K562 (cell line): ENCODE measurements around the gene AMELX. TPM values are rescaled to one million over a fixed set of nuclear protein-coding genes. Genes with fewer than 3 reads are reported as not detected.

Experiments
- ATAC-seq: fragments of 200-7000 bp; cut with Tn5 transposase; 3 replicates; pipeline ENCODE4 v1.9.1; 2020; ENCODE audit warnings: moderate library complexity
- BruUV-seq: library from RNA; stranded (reverse); fragments of 400-500 nt; replicated peaks from 2 replicates; lab custom pipeline; 2021; lab: Mats Ljungman, UMichigan
- CTCF ChIA-PET: fragments of 300-600 bp; formaldehyde crosslinking; extraction: SDS; loops from one replicate; lab custom pipeline; 2021; ENCODE audit warnings: low intra/inter-chr PET ratio; lab: Yijun Ruan, JAX
- POLR2A ChIA-PET: fragments of 300-600, 350-650 bp; sonication (Branson Sonifier 250); formaldehyde crosslinking; extraction: SDS; loops from one replicate; lab custom pipeline; 2021; ENCODE audit warnings: antibody characterized with exemption, inconsistent platforms; lab: Yijun Ruan, JAX
- DNase-seq, 4 experiments: peaks; one replicate each; pipeline versions ENCODE4 v3.0.0 to v3.0.0-alpha.2; 2011 to 2018; ENCODE audit warnings: low spot score in 3 of 4, mixed read lengths in 3 of 4; ENCODE audit errors: extremely low read depth in 1 of 4
- FAIRE-seq: peaks from 2 replicates; lab custom pipeline; 2011; peaks lifted over from hg19 to GRCh38; lab: Jason Lieb, UNC
- H2AFZ ChIP-seq: 2 replicates; pipeline ENCODE4 v1.6.0; 2011; ENCODE audit warnings: low read depth, low read length, control low read depth, inconsistent platforms
- H3K27ac ChIP-seq: fragments of 200-600 bp; 3 replicates; pipeline ENCODE4 v1.8.0; 2011; ENCODE audit warnings: low read depth, mild to moderate bottlenecking, control low read depth, inconsistent platforms, low read length, moderate library complexity, mixed read lengths; ENCODE audit errors: extremely low read depth
- H3K27me3 ChIP-seq, 2 experiments: fragments of 300-600 bp in 1 of 2; 2 replicates in 1 of 2; 3 replicates in 1 of 2; pipeline versions ENCODE4 v1.6.0 to v1.8.0; 2011; ENCODE audit warnings: inconsistent platforms in 2 of 2, low read length in 2 of 2, mild to moderate bottlenecking in 1 of 2, mixed read lengths in 1 of 2, moderate library complexity in 1 of 2; ENCODE audit not compliant: control insufficient read depth in 2 of 2, insufficient read depth in 2 of 2
- H3K36me3 ChIP-seq: fragments of 300-600 bp; 3 replicates; pipeline ENCODE4 v1.8.0; 2011; ENCODE audit warnings: mild to moderate bottlenecking, low read length, inconsistent platforms; ENCODE audit not compliant: control insufficient read depth, insufficient read depth
- H3K4me1 ChIP-seq, 2 experiments: fragments of 200-600 bp in 1 of 2; replicated peaks in 1 of 2; 2 replicates in 1 of 2; 3 replicates in 1 of 2; pipeline versions ENCODE4 v1.5.1 to v1.8.0; 2011; ENCODE audit warnings: inconsistent platforms in 2 of 2, low read length in 2 of 2, mild to moderate bottlenecking in 1 of 2, mixed read lengths in 1 of 2, moderate library complexity in 1 of 2; ENCODE audit not compliant: control insufficient read depth in 2 of 2, insufficient read depth in 2 of 2
- H3K4me2 ChIP-seq: 2 replicates; pipeline ENCODE4 v1.6.1; 2011; ENCODE audit warnings: low read length, control low read depth, inconsistent platforms, mixed read lengths; ENCODE audit not compliant: insufficient read depth
- H3K4me3 ChIP-seq: fragments of 200-600 bp; sonication (generic), shearing (Covaris generic); 2 replicates; pipeline ENCODE4 v1.5.1; 2016; ENCODE audit warnings: control low read depth, inconsistent platforms
- H3K79me2 ChIP-seq: fragments of 200-600 bp; 3 replicates; pipeline ENCODE4 v1.8.0; 2011; ENCODE audit warnings: low read length, inconsistent platforms; ENCODE audit not compliant: control insufficient read depth, insufficient read depth
- H3K9ac ChIP-seq, 2 experiments: 2 replicates each; pipeline versions ENCODE4 v1.6.0 to v1.6.1; 2011; ENCODE audit warnings: low read depth in 2 of 2, low read length in 2 of 2, control low read depth in 1 of 2, inconsistent platforms in 1 of 2, mild to moderate bottlenecking in 1 of 2, mixed read lengths in 1 of 2; ENCODE audit not compliant: insufficient read depth in 1 of 2
- H3K9me1 ChIP-seq: one replicate; pipeline ENCODE4 v1.6.0; 2011; ENCODE audit warnings: inconsistent platforms, mild to moderate bottlenecking, low read length, moderate library complexity; ENCODE audit not compliant: control insufficient read depth, insufficient read depth
- H3K9me3 ChIP-seq: replicated peaks from 2 replicates; pipeline ENCODE4 v1.5.1; 2011; ENCODE audit warnings: low read depth, low read length, inconsistent platforms; ENCODE audit not compliant: control insufficient read depth, insufficient read depth
- H4K20me1 ChIP-seq: replicated peaks from 2 replicates; pipeline ENCODE4 v1.6.1; 2011; ENCODE audit warnings: low read length, inconsistent platforms, mixed read lengths; ENCODE audit not compliant: control insufficient read depth, insufficient read depth
- ETV1 ChIP-seq: fragments of 450-650 bp; conservative IDR thresholded peaks from 2 replicates; pipeline ENCODE4 v1.6.1; 2016; ENCODE audit warnings: missing genetic modification characterization, control low read depth, low read depth, missing compliant biosample characterization
- JUND ChIP-seq, 2 experiments: IDR thresholded peaks; 2 replicates in 1 of 2; 3 replicates in 1 of 2; pipeline ENCODE4 v1.6.1; 2011; ENCODE audit warnings: borderline replicate concordance in 2 of 2, low read depth in 2 of 2, low read length in 2 of 2, improper control_type of control experiment in 1 of 2, missing biosample characterization in 1 of 2, missing genetic modification characterization in 1 of 2, missing genetic modification reagents in 1 of 2
- NCOA2 ChIP-seq, 2 experiments: fragments of 450-650 bp; IDR thresholded peaks; 2 replicates each; pipeline ENCODE4 v1.6.1; 2018; ENCODE audit warnings: mild to moderate bottlenecking in 2 of 2, moderate library complexity in 1 of 2; ENCODE audit not compliant: partially characterized antibody in 2 of 2
- PHF21A ChIP-seq: fragments of 450-650 bp; IDR thresholded peaks from 2 replicates; pipeline ENCODE4 v1.6.1; 2017; ENCODE audit warnings: low read depth, borderline replicate concordance
- RFX5 ChIP-seq: IDR thresholded peaks from 2 replicates; pipeline ENCODE4 v1.6.1; 2011; ENCODE audit warnings: low read depth, mild to moderate bottlenecking, improper control_type of control experiment, low read length
- ZNF140 ChIP-seq: fragments of 250-450 bp; sonication (Bioruptor Pico); IDR thresholded peaks from 2 replicates; pipeline ENCODE4 v1.8.0; 2021; ENCODE audit warnings: moderate library complexity, mild to moderate bottlenecking, inconsistent platforms
- ZNF174 ChIP-seq: fragments of 250-450 bp; sonication (Bioruptor Pico); IDR thresholded peaks from 2 replicates; pipeline ENCODE4 v1.4.0; 2020; ENCODE audit warnings: mild to moderate bottlenecking
- ZNF41 ChIP-seq: fragments of 250-450 bp; sonication (Bioruptor Pico); conservative IDR thresholded peaks from 2 replicates; pipeline ENCODE4 v1.4.0; 2020; ENCODE audit warnings: mild to moderate bottlenecking
- ZNF518B ChIP-seq: fragments of 250-450 bp; sonication (Bioruptor Pico); IDR thresholded peaks from 2 replicates; pipeline ENCODE4 v1.5.0; 2021; ENCODE audit warnings: mild to moderate bottlenecking, moderate library complexity
- ZNF76 ChIP-seq: fragments of 250-450 bp; sonication (Bioruptor Pico); IDR thresholded peaks from 2 replicates; pipeline ENCODE4 v1.4.0; 2020; ENCODE audit warnings: mild to moderate bottlenecking, moderate library complexity, borderline replicate concordance
- WGBS: fragments of 100-300 bp; shearing (Covaris generic); methylation state at CpG from one replicate; pipeline ENCODE4 v1.1.6; 2016; ENCODE audit warnings: low coverage, mixed read lengths; ENCODE audit not compliant: insufficient coverage; ENCODE audit errors: missing lambda C conversion rate; 5-methylcytosine and 5-hydroxymethylcytosine counted together
- in situ Hi-C: fragments of 300-500 bp; cut with MboI; formaldehyde crosslinking; loops from 4 replicates; pipeline ENCODE4 v1.15.0; 2018; ENCODE audit warnings: inconsistent platforms, mixed read lengths
- intact Hi-C: fragments of 100-400 bp; cut with micrococcal nuclease; formaldehyde crosslinking; loops from 2 replicates; pipeline ENCODE4 v1.14.2; 2022
- polyA plus RNA-seq, 8 experiments: library from polyadenylated mRNA; depleted of rRNA in 4 of 8; stranded (reverse) in 5 of 8; unstranded in 3 of 8; fragments of >200 nt; fragmentation: Nextera tagmentation in 2 of 8; fragmentation: Illumina TruSeq in 1 of 8; extraction: Ambion mirVana in 2 of 8; extraction: Trizol in 1 of 8; gene quantifications; 2 replicates each; pipeline versions ENCODE4 v1.2.1 to v1.2.3, GENCODE V29; 2011 to 2014; ENCODE audit warnings: inconsistent platforms in 1 of 8, missing spikeins in 1 of 8
- total RNA-seq, 7 experiments: library from RNA; depleted of rRNA in 6 of 7; stranded (reverse); fragments of >200 nt in 6 of 7; fragmentation: Illumina TruSeq in 2 of 7; extraction: Trizol in 2 of 7; gene quantifications; 2 replicates each; pipeline versions ENCODE4 v1.2.1 to v1.2.3, GENCODE V29; 2011 to 2021; ENCODE audit warnings: low replicate concordance in 1 of 7

Gene AMELX
- total and polyA plus RNA-seq, 9 of the 15 experiments (the other 6 are each of a cell fraction or from before 2014, with no cell fraction given): 0.22 TPM; not detected in 8

- Histone ChIP-seq H3K36me3 (peaks cover 23% of the 10 kb centered on the region; the same call in 2 of the 3 replicates), H3K9me1 (no peaks in the 10 kb centered on the region), H3K4me3 (no peak overlapping the region), H3K4me2 (no peak overlapping the region), H3K4me1 (peaks cover 8 to 32% of the 10 kb centered on the region in 2 experiments; a peak in 3 of 5 replicates), H2AFZ (no peak overlapping the region), H3K27me3 (no peaks in the 10 kb centered on the region), H3K27ac (no peak overlapping the region), H4K20me1 (no peaks in the 10 kb centered on the region), H3K79me2 (peaks cover 83% of the 10 kb centered on the region)
- no TSS peak for BruUV-seq
- in situ Hi-C loops: no loop called here
- ATAC-seq (no peak), FAIRE-seq (no peak)
- 88% methylated on average over 2 of the region's 2 CpGs for WGBS
- POLR2A ChIA-PET: interaction anchor here (0.6 kb wide), 1 partner anchor 1442 kb away, joined by 3 read pairs; no protein-coding TSS in a partner anchor
- intact Hi-C loops: no loop called here
- CTCF ChIA-PET: no interaction called here
- no peak for TF ChIP-seq ETV1 (tag)
- no peak for TF ChIP-seq NCOA2 (IDR thresholded peaks at IDR 0.05; ENCODE audit: partially characterized antibody in 2 of 2)
- no peak for TF ChIP-seq PHF21A
- TF ChIP-seq ZNF140 (CRISPR knock-in tag): no peak
- no peak for TF ChIP-seq ZNF174
- no peak for TF ChIP-seq ZNF41 (CRISPR knock-in tag)
- no peak for TF ChIP-seq RFX5
- TF ChIP-seq ZNF76 (CRISPR knock-in tag): no peak
- no peak for TF ChIP-seq JUND (IDR thresholded peaks at IDR 0.05; ENCODE audit: borderline replicate concordance, low read depth, low read length)
- TF ChIP-seq JUND (tag; IDR thresholded peaks at IDR 0.05; ENCODE audit: borderline replicate concordance, low read depth, low read length): no peak
- TF ChIP-seq ZNF518B (CRISPR knock-in tag): no peak
- TF ChIP-seq, all 486 proteins: peak for 0
- Histone ChIP-seq H3K9me3 (no peaks in the 10 kb centered on the region), H3K9ac (no peak overlapping the region)
- no peak for DNase-seq
These were observed 43.0 kb downstream of the AMELX start for GRCh38 chrX:11336201-11336600.
